Breast epithelium (tissue), 4 donors: ENCODE data around the gene SGTA. TPM values are rescaled to one million over a fixed set of nuclear protein-coding genes. Genes with fewer than 3 reads are reported as not detected.

Experiments used
- DNase-seq, 2 donors: peaks; one replicate each; pipeline ENCODE4 v3.0.0-alpha.2; 2019; ENCODE audit warnings: low spot score in 2 of 2
- H3K27ac ChIP-seq, 2 donors: fragments of 200-600 bp; sonication (generic) in 1 of 2; one replicate each; pipeline ENCODE4 v1.5.1; 2016 to 2019; ENCODE audit warnings: mild to moderate bottlenecking in 1 of 2
- H3K27me3 ChIP-seq, 2 donors: fragments of 200-600 bp; sonication (generic) in 1 of 2; one replicate each; pipeline versions ENCODE4 v1.5.1 to v1.6.0; 2017 to 2019; ENCODE audit warnings: control low read depth in 1 of 2, mild to moderate bottlenecking in 1 of 2
- H3K36me3 ChIP-seq: fragments of 200-600 bp; one replicate; pipeline ENCODE4 v1.5.1; 2019
- H3K4me1 ChIP-seq, 2 donors: fragments of 200-600 bp; sonication (generic); one replicate each; pipeline ENCODE4 v1.5.1; 2016 to 2019; ENCODE audit warnings: control low read depth in 1 of 2
- H3K4me3 ChIP-seq, 3 donors: fragments of 200-600 bp; sonication (generic); 1 replicate in 2 of 3; 2 replicates in 1 of 3; pipeline ENCODE4 v1.5.1; 2016 to 2019; ENCODE audit warnings: mild to moderate bottlenecking in 3 of 3, moderate library complexity in 2 of 3
- H3K9me3 ChIP-seq, 2 donors: fragments of 200-600 bp; sonication (generic) in 1 of 2; one replicate each; pipeline ENCODE4 v1.5.1; 2016 to 2019; ENCODE audit warnings: control low read depth in 1 of 2
- CTCF ChIP-seq, 3 donors: fragments of 450-650 bp; IDR thresholded peaks; one replicate each; pipeline ENCODE4 v1.5.1; 2016 to 2017; ENCODE audit warnings: antibody characterized with exemption in 3 of 3, mild to moderate bottlenecking in 3 of 3, moderate library complexity in 3 of 3
- POLR2A ChIP-seq: fragments of 450-650 bp; IDR thresholded peaks from one replicate; pipeline ENCODE4 v1.6.1; 2016; ENCODE audit warnings: antibody characterized with exemption, mild to moderate bottlenecking, moderate library complexity
- POLR2AphosphoS5 ChIP-seq, 3 donors: sonication (generic); formaldehyde crosslinking; IDR thresholded peaks; one replicate each; pipeline ENCODE4 v1.6.1; 2017; ENCODE audit warnings: antibody characterized with exemption in 3 of 3
- intact Hi-C: fragments of 100-400 bp; cut with DNase I; formaldehyde crosslinking; loops from one replicate; pipeline ENCODE4 v1.15.1; 2023; ENCODE audit warnings: low total_unique reads
- total RNA-seq, 3 donors: library from RNA; depleted of rRNA; stranded (reverse); fragments of >200 nt; gene quantifications; one replicate each; pipeline ENCODE4 v1.1.0, GENCODE V29; 2016

The SGTA gene
- total RNA-seq, 3 donors from 2014 or later, result 40.3 to 45.2 (median 42.1) TPM

GRCh38 chr19:2743099-2743498 is 40.0 kb downstream of the SGTA start:
- intact Hi-C loops, result no loop called here

DNA sequence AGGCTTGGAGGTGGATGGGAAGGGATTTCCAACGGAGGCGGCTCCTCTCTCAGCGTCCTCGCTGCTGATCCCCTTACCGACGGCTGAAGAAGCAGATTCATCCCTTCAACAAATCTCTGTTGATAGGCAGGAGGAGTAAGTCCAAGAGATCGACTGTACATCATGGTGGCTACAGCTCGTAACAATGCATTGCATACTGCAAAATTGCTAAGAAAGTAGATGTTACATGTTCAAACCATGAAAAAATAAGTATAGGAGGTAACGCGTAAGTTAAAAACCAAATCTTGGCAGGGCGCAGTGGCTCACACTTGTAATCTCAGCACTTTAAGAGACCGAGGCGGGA is 42.8 kb downstream of the SGTA start:
- no peak for TF ChIP-seq POLR2AphosphoS5 (IDR thresholded peaks at IDR 0.05)
- no peak for TF ChIP-seq CTCF (IDR thresholded peaks at IDR 0.05)
- no peak for TF ChIP-seq POLR2A
- H3K9me3 ChIP-seq, result no peaks in the 10 kb centered on the region
- H3K27ac ChIP-seq, result no peak overlapping the region
- H3K27me3 ChIP-seq, result no peaks in the 10 kb centered on the region
- H3K36me3 ChIP-seq, result no peaks in the 10 kb centered on the region
- intact Hi-C loops, result no loop called here
- H3K4me1 ChIP-seq, result peaks cover 0 to 3% of the 10 kb centered on the region in 2 donors
- peak overlapping the region in 2 of 3 donors; percentile 94 for H3K4me3 ChIP-seq
- DNase-seq, result no peak

More at GRCh38 chr19:2743099-2743498, 40.0 kb downstream of the SGTA start:
- no peak for DNase-seq
- TF ChIP-seq POLR2A, result no peak
- TF ChIP-seq CTCF (IDR thresholded peaks at IDR 0.05), result no peak
- no peak for TF ChIP-seq POLR2AphosphoS5 (IDR thresholded peaks at IDR 0.05)
- peaks cover 0 to 3% of the 10 kb centered on the region in 2 donors for H3K4me1 ChIP-seq
- no peaks in the 10 kb centered on the region for H3K36me3 ChIP-seq
- no peaks in the 10 kb centered on the region for H3K9me3 ChIP-seq
- no peak overlapping the region for H3K27ac ChIP-seq
- no peaks in the 10 kb centered on the region for H3K27me3 ChIP-seq
- H3K4me3 ChIP-seq, result no peak overlapping the region

DNA sequence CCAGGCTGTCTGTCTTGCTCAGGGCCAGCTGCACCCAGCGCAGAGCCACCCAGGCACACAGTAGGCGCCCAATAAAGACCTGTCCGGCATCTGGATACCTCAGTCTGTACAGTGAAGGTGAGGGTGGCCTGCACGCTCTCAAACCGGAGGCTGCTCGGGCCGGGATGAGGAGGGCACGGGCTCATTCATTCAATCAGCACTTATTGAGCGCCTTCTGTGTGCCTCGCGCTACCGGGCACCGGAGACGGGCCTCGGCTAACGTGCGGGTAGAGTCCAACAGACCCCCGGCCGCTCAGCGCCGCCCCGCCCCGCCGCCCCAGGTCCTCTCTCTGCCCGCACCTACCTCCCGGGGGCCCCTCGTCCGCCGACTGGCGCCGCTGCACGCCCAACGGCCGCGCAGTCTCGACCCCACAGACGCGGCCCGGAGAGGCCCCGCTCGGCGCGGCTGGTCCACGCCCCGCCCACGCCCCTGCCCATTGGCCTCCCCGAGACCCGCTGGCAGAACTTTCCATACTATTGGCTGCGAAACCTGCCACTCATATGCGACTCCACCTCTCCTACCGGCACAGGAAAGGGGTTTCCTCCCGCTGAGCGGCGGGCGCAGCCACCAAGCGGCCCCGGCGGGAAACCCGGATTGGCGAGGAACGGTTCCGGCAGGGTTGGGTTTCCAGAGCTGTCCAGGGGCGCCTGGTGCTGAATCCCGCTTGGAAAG is 43.3 kb downstream of the SGTA start, which contains the start of gene SLC39A3:
SLC39A3 (minus strand) TSS at position 416 of the 712 bp plus-strand sequence. CDS start 2,760 bp downstream, outside the sequence.
- Histone ChIP-seq H3K36me3 (no peaks in the 10 kb centered on the region), H3K9me3 (no peaks in the 10 kb centered on the region), H3K4me3 (peak within 1 kb of the TSS; percentile 89 to 94 (median 94)), H3K4me1 (peaks cover 0 to 3% of the 10 kb centered on the region in 2 donors), H3K27me3 (no peaks in the 10 kb centered on the region), H3K27ac (peak within 1 kb of the TSS; percentile 23 to 42)
- peak; percentile 97 to 99 for DNase-seq
- intact Hi-C loops, result no loop called here
- TF ChIP-seq POLR2A (no peak), POLR2AphosphoS5 (IDR thresholded peaks at IDR 0.05) (peak; percentile 48 to 72 (median 61)), CTCF (IDR thresholded peaks at IDR 0.05) (peak in 2 of 3 donors; percentile 22 to 47)

- no peaks in the 10 kb centered on the region for H3K27me3 ChIP-seq
- intact Hi-C loops, result no loop called here
- H3K4me1 ChIP-seq, result peaks cover 0 to 3% of the 10 kb centered on the region in 2 donors
- H3K4me3 ChIP-seq, result no peak overlapping the region
- no peak overlapping the region for H3K27ac ChIP-seq
- TF ChIP-seq CTCF (IDR thresholded peaks at IDR 0.05) (no peak), POLR2A (no peak)
- DNase-seq, result no peak
- H3K9me3 ChIP-seq, result no peaks in the 10 kb centered on the region
- no peaks in the 10 kb centered on the region for H3K36me3 ChIP-seq
These were observed 46.4 kb downstream of the SGTA start for GRCh38 chr19:2736550-2737190.

- no peak overlapping the region for H3K4me3 ChIP-seq
- H3K27ac ChIP-seq, result no peak overlapping the region
- TF ChIP-seq POLR2AphosphoS5 (IDR thresholded peaks at IDR 0.05) (no peak), CTCF (IDR thresholded peaks at IDR 0.05) (no peak), POLR2A (no peak)
- DNase-seq, result no peak
- no peaks in the 10 kb centered on the region for H3K9me3 ChIP-seq
- intact Hi-C loops, result no loop called here
- no peaks in the 10 kb centered on the region for H3K27me3 ChIP-seq
- no peaks in the 10 kb centered on the region for H3K36me3 ChIP-seq
- H3K4me1 ChIP-seq, result peaks cover 0 to 3% of the 10 kb centered on the region in 2 donors
These were observed 47.7 kb downstream of the SGTA start for GRCh38 chr19:2735374-2735773.
